HG02981 (cell line): ENCODE data around the gene PDE1A.

Source experiments
- ATAC-seq: cut with Tn5 transposase; IDR thresholded peaks from one replicate; pipeline ENCODE4 v1.9.1; 2021; ENCODE audit warnings: mild to moderate bottlenecking, moderate library complexity; ENCODE audit not compliant: unreplicated experiment

The PDE1A gene

DNA sequence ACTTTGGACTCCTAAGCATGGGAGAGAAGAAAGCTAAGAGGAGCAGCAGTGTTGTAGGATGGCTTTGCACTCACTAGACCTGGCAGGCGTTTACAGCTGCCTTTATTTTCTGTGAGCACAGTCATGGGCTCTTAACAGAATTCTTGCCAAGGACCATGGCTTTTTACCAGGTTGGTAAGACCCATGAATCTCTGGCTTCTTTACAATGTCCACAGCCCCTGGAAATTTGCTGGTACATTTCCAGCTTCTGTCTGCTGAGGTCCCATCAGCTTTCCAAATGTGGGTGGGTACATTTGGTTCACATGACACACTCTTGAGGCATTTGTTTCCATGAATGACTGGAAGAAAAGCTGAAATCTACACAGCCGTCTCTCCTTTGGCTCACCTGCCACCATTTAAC is 278.5 kb downstream of the PDE1A start:
- ATAC-seq, result no peak

DNA sequence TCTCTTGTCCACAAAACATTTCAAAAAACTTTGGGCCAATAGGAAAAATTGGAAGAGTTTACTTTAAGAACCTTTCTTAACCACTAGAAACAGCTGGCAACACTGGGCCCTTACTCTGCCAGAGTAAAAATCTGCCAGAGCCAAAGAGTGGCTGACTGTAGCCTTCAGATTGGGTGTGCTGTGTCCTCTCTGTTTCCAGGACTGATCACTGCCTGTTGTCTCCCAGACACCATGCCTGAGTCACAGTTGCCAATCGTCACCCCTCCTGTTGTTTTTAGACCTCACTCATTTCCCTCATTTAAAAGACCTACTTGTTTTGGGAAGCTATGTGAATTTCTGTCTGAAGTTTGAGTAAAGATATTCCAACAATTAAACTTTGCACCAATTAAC is 282.1 kb downstream of the PDE1A start:
- no peak for ATAC-seq

DNA sequence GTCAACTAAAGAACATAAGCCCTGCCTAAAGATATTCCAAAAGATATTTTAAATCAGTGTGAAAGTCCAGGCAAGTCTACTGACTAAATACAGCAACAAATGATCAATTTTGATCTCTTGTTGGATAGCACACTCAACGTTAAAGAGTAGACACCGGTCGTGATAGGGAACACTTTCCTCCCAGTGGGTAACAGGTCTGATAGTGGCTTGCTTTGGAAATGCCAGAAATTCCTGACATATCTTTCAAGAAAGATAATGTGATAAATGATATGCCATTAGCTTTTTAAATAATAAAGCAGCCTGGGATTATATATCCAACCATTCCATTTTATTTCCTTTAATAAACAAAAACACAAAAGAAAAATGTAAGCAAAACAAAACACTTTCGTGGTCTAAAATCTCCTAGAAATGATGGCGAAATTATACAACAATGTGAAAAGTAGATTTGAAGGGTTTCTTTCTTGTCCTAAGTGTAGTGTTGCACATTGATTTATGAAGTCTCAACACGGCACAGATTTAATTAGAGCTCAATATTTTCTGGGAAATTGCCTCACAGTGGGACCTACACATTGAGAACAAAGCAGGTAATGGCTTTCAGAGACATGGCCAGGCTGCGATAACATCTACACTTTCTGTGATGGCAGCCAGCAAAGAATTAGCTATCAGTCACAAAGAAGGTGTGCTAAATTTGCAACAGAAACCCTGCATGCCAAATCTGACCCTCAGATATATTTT is 282.6 kb downstream of the PDE1A start:
- no peak for ATAC-seq

DNA sequence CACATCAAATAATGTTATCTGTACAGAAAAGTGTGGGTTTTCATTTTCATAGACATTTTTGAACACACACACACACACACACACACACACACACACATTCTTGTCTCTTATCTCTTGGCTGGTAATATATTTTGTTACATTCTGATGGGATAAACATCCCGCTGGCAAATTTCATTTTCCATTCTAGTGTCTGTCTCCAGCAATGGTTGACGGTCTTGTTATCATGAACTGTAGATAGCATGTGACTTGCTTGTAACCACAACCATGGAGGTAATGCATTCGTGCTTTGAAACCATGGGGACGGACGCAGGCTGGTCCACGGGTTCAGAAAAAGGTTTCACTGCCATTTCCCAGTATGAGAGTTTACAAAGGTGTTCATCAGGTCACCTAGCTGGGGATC is 284.8 kb downstream of the PDE1A start:
- no peak for ATAC-seq

DNA sequence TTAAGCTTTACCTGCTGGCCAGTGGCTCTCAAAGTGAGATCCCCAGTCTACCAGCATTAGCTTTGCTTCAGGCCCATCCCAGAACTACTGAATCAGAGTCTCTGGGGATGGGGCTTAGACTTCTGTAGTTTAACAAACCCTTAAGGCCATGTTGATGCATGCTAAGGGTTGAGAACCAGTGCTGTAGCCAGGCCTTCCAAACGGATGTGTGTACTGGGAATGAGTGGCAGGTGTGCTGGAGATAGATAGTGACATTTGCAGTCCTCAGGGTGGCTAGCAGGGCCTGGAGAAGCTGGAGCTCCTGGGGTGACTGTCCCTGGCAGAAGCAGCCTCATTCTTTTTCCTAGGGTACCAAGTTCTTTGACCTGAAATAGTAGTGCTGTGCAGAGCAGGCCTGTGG is 292.6 kb downstream of the PDE1A start:
- no peak for ATAC-seq

DNA sequence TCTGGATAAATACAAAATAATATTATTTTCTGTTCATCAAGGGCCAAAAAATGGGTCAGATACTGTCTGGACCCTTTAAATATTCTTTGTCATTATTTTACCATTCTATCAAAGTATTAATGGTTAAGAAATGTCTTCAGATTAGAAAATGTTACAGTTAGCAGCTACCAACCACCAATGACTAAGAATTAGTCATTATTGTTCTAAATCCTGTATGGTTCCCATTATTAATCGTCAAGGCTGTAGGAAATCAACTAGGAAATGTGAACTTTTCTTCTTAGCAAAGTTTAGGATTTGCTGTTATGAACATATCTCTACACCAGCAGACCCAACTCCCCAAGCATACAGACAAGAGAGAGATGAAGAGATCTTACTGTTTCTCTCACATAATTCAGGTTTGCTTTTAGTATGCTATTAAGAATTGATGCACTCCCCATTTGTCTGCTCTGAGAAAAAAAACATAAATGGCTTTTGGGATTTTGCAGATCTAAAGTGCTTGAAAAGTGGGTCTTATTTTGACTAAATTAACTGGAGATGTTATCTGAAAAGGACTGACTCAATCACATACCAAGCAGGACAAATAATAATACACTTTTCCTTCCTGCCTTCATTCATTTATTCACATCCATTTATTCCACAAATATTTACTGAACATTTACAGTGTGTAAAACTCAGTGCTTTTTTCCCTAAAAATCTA is 293.5 kb downstream of the PDE1A start:
- ATAC-seq, result no peak

DNA sequence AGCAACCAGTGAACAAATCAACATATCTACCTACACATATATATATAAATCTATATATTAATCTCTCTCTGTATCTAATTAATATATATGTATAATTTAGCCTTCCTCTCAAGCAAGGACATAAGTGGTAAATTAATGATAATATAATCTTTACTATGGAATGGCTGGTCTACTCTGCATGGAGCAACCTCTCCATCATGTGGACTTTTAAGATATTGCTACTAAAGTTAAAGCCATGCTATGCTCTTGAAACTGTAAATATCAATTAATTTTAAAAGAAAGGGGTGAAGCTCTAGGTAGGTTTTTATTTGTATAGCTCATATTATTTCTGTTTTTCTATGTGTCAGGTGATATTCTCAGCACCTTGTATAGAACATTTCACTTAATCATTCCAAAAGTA is 294.2 kb downstream of the PDE1A start:
- ATAC-seq, result no peak

DNA sequence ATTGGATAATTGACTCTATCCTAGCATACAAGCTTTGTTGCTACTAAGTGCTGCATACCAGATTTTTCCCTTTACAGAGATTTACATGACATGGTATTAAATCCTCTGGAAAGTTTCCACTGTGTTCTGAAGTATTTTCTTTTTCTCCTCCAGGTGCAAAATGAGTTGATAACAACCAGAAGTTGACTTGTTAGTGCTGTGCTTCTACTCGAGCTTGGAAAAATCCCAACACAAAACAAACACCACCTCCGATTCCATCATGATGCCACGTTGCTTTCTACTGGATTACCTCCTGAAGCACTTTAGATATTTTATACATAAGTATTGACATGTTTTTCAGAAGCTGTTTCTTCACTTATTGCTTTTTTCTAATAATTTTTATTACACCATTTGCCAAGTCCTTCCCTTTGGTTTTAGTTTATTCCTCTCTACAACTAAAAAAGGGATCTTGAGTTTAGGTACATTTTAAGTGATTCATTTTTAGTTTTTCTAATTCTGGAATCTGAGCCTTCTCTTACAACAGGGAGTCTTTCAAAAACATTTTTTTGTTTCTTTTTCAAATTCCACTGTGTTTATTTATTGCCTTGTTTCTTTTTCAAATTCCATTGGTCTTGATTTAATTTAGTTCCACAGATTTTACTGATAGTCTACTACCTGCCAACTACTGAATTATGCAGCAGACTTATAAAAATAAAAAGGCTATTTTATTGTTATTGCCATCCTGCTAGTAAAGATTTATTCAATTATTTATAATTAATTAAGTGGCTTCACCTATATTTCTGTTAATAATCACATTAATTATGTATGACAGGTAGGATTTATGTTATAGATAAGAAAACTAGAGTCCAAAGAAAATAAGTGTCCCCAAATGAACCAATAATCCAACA is 297.8 kb downstream of the PDE1A start:
- ATAC-seq, result no peak

DNA sequence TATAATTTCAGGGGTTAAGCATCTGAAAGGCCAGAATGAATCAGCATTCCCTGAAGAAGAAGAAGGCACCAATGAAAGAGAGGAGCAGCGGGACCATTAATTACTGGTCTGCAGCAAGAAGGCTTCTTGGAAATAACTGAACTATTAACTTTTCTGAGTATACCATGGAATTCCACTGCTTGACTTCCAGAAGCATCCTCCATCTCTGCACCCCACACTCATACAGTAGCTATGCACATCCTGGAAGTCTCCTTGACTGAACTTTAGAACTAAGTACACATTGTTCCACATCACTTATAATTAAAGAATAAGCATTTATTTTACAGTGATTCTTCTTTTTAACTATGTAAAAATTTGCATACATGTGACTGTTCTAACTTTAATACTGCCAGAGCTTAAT is 309.6 kb downstream of the PDE1A start:
- ATAC-seq, result no peak

DNA sequence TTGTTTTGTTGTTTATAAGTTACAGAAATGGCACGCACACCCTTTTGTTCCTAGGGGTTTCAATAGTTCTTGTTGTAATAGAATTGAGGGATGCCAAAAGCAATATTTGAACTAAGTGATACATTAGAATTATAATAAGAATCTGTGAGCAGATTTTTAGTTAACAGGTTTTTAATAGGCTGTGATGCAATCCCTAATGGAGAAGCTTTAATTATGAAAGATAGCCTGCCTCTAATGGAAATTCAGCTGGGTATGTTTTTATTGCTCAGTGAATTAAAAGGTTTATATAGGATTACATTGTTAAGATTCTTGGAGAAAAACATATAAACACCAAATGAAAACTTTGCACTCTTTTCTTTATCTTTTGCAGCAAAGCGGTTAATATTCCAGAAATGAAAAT is 310.1 kb downstream of the PDE1A start:
- ATAC-seq, result no peak

DNA sequence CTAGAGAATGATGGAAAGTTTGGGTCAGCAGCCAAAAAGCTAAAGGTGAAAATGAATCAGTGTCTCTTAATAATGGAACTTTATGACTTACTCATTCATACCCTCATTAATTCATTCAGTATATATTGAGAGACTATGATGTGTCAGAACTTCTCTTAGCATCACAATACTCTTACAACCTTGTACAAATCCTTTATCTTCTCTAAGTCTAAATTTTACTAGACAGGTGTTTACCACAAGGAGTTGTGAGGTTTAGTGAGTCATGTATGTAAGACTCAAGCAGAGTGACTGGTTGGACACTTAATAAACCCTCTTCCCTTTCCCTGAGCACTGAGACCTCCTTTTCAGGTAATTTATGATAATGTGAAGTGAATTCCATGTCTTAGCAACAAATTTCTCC is 311.6 kb downstream of the PDE1A start:
- ATAC-seq, result no peak

DNA sequence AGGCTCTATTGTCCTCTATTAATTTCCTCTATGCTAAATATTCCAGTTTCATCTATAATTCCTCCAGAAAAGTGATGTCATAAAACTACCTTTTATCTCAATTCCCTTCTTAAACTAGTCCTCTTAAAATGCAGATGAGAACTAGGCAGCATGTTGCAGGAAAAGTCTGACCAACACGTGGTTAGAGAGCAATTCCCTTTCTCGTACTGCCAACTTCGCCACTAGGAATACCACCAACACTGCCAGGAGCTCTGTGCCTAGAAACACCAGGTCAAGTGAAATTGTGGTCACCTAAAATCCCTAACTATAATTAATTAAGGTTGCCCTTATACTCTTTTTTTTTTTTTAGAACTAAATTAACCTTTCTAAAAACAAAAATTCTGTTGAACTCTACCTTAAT is 313.5 kb downstream of the PDE1A start:
- no peak for ATAC-seq

DNA sequence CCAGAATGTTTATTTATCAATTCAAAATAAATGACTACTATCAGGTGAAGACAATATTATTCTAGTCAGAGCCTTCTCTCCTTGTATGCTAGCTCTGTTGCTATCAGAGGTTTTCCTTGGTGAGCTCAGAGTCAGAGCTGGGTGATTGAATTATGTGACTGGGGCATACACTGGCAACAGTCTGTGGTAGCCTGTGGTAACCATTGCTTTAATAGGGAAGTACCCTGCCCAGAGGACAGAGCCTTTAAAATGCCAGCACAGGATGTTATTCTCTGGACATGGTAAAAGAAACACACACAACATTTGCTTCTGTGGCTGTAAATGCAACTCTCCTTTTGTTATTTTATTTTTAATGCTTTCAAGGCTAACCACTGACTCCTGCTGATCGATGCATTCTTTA is 316.5 kb downstream of the PDE1A start:
- ATAC-seq, result no peak

DNA sequence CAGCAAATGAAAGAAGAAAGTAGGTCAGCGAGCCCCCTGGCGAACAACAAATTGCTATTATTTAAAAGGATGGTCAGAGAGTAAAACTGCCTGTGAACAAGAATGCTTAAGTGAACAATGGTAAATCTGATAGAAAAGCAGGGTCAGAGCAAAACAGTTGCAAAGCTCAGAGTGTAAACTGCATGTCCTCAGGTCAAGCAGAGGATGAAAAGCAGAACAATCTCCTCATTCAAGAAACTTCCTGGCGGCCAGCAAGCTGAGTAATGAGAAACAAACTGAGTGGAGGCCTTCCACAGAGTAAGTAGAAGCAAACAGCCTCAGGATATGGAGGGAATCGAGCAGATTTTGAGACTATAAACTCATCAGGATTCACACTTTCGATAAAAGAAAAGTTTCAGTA is 323.3 kb downstream of the PDE1A start:
- ATAC-seq, result no peak

DNA sequence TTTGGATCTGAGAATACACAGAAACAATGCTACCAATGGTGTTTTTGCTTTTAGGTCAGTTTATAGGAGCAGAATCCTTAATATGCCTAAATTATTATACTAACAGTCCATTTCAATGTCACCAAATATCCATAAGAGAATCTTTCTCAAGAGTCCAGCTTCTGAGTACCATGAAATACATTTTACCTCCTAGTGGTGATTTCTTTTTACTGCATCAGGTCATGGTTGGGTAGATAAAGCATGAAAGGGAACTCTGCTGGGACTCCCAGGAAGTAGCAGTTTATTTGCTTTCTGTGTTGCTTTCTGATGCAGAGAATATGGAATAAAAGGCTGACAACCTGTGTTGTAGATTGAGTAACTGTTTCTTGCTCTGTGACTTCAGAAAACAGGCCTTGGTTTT is 325.6 kb downstream of the PDE1A start:
- ATAC-seq, result no peak

DNA sequence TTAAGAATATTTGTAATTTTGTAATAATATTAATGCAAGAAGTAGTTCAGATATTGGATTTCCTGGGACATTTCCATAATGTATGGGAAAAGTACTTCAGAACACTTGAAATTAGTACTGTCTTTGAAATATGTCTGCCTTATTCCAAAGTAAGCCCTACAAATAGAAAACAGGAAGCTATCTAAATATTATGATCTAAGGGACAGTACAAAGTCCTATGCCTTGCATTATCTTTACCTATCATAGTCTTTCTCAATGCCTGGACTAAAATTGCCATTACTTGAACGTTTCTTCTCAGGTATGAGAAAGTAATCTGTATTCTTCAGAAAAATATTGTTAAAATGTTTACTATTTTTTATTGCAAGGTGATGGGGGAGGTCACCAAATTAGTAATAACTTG is 328.2 kb downstream of the PDE1A start:
- ATAC-seq, result no peak

DNA sequence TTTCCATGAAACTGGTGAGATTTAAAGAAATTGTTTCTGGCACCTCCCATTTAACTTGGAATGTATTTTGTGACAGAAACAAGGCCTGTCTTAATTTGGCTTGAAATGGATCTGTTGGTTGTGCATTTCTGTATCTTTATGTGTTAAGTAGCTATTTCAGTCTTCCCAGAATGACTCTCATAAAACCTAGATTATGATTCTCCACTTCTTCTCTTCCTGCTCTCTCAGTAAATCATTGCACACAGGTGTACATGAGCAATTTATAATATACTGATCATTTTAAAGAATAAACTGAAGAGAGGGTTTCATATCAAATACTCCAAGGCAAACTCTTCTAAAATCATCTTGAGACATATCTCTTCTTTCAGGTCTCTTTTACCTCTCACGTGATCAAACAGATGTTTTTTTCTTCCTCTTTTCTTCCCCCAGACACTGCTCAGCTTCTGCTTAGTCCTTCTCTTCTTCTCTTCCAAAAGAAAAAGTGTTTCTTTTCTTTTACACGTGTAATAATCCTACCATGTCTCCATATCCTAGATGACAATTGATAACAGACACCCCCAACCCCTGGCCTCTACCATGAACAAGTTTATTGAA is 329.2 kb downstream of the PDE1A start:
- ATAC-seq, result no peak

DNA sequence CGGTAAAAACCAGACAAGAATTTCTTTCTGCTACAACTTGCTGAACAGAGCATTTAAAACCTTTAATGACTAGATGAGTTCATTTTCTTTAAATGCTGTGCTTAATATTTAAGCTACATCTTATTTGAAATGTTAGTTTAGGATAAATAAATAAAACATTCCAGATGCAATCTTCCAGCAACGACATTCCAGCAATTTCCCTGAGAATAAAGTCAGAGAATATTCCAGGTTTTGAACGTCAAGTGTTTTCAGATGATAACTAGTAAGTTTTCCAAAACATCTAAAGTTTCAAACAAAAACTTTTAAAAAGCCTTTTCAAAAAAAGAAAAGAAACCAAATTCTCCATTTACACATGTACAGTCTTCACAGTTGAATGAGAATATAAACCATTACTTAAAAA is 336.4 kb downstream of the PDE1A start:
- ATAC-seq, result no peak
